Myocyte (in vitro differentiated cells): ENCODE data around the gene AGO3. TPM values are rescaled to one million over a fixed set of nuclear protein-coding genes. Genes with fewer than 3 reads are reported as not detected.

Source experiments
- DNase-seq: peaks from one replicate; pipeline ENCODE4 v3.0.0-alpha.2; 2012; ENCODE audit warnings: low read depth
- total RNA-seq: library from RNA; depleted of rRNA; stranded (reverse); fragments of >200 nt; gene quantifications from 2 replicates; pipeline ENCODE4 v1.2.3, GENCODE V29; 2014

AGO3 gene
- total RNA-seq, 1 donor from 2014 or later, result 12.8 TPM

DNA sequence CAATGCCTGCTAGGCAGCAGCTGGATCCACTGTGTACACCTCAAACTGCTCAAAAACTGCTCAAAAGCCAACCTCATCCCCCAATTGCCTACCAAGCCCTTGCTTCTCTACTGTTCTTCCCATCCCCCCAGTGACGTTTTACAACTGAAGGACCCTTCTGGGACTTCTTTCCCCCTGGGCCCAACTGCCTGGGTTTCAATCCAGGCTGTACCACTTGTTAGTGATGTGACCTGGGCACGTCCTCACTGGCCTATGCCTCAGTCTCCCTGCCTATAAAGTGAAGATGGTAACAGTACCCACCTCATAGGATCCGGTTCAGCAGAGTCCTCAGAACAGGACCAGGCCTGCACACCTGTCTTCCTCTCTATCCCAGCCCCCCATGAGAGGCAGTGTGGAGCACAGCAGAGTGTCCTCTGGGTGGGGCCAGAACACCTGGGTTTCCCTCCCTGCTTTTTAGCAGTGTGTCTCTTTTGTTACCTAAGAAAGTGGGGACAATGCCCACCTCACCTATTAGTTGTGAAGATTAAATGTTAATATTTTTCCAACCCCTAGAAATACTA, 151.1 kb downstream of the AGO3 start:
- DNase-seq, result no peak

DNA sequence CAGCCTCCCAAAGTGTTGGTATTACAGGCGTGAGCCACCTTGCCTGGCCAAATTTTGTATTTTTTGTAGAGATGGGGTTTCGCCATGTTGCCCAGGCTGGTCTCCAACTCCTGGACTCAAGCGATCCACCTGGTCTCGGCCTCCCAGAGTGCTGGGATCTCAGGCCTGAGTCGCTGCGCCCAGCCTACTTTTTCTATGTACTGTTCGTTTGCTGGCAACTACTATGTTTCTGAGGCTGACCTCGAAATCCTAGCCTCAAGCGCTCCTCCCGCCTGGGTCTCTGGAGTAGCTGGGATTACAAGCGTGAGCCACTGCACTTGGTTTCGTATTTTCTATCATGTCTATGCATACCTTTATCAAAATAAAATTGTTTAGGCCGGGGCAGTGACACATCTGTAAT, 152.3 kb downstream of the AGO3 start:
- no peak for DNase-seq

DNA sequence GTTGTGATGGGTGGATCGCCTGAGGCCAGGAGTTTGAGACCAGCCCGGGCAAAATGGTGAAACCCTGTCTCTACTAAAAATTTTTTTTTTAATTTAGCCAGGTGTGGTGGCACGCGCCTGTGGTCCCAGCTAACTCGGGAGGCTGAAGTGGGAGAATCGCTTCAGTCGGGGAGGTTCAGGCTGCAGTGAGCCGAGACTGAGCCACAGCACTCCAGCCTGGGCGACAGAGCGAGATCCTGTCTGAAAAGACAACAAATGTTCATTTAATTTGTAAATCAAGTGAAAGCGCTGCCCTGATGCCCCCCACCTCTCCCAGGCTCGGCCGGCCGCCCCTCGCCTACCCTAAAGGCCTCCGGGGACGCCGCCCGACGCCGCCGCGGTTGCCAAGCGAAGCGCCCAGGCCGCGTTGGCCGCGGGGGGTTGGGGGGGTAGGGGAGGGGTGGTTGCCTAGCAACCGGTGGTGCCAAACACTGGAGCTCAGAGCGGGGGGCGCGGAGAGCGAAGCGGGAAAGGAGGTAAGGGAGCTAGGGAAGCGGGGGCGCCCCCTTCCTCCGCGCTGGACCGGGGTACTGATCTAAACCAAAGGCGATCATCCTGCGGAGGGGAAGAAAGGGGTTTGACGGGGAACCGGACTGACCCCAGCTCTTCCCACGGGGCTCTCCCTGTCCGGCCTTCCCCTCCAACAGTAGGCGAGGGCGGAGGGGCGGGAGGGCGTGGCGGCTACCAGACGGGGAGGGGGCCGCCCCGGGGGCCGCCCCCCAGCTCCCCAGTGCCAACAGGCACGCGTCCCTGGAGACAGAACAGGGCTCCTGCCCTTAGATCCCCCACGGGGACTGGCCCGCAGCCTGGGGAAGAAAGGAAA, 153.0 kb downstream of the AGO3 start, which contains the start of gene TEKT2:
Gene TEKT2 (plus strand): TSS at position 460 of the 862 bp plus-strand sequence. CDS start 828 bp downstream, outside the sequence.
- no peak for DNase-seq

DNA sequence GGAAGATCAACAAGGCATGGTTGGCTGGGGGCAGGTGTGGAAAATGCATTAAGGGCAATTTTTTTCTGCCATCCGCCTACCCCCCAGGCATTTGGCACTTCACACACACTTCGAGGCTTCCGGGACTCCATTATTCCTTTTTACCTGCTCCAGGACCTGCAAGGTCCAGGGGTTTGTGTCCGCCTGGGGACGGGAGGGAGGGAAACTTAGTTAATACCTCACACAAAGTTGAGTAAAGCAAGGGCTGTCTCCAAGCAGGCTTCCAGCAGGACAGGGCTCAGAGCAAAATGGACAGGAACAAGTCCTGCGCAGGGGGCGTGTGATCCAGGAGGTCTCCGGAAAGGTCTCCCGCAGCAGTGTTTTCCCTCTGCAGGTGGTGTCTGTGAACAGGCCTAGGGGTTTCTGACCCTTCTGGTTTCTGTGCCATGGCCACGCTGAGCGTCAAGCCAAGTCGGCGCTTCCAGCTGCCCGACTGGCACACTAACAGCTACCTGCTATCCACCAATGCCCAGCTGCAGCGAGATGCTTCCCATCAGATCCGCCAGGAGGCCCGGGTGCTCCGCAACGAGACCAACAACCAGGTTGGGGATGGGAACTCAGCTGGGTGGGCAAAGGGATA, 153.7 kb downstream of the AGO3 start:
- no peak for DNase-seq

DNA sequence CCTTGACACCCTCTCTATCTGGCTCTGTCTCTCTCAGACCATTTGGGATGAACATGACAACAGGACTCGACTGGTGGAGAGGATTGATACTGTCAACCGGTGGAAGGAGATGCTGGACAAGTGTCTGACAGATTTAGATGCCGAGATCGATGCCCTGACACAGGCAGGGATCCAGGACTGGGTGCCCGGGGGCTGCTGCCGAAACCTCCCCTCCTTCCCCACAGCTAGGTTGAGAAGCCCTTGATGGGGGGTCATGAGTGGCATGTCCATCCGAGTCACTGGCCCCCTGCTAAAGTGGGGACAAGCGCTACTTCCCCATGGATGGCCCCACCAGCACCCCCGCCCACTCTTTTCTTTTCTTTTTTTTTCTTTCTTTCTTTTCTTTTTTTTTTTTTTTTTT, 154.2 kb downstream of the AGO3 start:
- DNase-seq, result no peak

DNA sequence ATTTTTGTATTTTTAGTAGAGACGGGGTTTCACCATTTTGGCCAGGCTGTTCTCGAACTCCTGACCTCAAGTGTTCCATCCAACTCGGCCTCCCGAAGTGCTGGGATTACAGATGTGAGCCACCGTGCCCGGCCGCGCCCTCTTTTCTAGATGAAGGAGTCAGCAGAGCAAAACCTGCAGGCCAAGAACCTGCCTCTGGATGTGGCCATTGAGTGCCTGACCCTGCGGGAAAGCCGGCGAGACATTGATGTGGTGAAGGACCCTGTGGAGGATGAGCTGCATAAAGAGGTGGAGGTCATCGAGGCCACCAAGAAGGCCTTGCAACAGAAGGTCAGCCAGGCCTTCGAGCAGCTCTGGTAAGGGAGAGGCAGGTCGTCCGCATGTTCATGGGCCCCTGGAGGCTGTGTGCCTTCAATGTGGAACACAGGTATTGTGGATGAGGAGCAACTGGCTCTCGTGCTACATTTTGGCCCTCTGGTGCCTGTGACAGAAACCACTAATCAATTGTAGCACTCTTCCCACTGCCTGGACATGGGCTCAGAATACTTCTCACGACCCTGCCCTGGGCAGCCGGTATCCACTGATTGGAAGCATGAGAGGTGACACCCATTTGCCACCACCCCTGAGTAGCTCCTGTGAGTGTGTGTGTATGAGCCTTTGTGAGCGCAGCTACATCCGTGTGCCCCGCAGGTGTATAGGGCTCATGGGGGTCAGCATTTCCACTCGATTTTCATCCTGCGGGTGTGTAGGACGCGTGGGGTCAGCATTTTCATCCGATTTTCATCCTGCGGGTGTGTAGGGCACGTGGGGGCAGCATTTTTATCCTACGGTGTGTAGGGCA, 155.0 kb downstream of the AGO3 start:
- no peak for DNase-seq

DNA sequence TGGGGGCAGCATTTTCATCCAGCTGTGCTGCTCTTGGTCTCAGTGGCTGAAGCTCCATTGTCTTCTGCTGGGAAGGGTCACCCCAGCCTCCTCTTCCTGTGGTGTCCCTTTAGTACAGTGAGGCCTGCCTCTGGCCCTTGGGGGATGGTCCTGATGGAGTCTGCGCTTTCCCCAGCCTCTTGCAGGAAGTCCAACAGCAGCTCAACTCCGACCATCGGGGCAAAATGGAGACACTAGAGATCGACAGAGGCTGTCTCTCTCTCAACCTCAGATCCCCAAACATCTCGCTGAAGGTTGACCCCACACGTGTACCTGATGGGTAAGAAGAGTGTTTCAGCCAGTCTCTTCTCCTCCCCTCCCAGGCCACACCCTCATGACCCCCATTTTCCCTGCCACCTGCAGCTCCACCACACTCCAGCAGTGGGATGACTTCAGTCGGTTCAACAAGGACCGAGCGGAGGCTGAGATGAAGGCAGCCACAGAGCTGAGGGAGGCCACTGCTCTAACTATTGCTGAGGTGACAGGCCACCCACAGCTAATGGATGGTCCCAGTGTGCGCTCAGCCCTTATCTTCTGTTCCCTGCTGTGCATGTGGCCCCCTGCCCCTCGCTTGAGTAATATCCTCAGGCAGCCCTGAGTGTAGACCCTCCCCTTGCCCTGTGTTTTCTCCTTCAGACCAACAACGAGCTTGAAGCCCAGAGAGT, 155.8 kb downstream of the AGO3 start:
- no peak for DNase-seq

DNA sequence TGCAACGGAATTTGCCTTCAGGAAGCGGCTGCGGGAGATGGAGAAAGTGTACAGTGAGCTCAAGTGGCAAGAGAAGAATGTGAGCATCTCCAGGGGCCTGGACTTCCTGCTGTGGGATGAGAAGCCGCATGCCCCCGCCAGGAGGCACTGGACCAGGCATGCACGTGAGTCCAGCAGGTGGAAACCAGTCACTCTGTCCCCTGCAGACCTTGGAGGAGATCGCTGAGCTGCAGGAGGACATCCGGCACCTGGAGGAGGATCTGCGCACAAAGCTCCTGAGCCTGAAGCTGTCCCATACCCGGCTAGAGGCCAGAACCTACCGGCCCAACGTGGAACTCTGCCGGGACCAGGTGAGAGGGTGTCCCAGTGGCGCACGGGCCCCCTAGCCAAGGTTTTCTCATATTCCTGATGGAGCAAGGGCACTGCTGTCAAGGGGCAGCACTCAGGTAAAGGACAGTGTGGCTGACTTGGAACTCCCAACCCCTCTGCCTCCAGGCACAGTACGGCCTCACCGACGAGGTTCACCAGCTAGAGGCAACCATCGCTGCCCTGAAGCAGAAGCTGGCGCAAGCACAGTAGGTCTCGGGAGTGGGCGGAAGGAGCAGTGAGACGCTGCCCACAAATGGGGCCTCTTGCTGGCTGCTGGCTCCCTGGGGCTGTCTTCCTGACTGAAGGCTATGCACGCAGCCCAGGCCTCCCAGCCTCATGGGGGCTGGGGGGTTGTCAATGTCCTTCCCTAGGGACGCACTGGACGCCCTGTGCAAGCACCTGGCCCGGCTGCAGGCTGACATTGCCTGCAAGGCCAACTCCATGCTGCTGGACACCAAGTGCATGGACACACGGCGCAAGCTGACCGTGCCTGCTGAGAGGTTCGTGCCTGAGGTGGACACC, 156.6 kb downstream of the AGO3 start:
- no peak for DNase-seq

DNA sequence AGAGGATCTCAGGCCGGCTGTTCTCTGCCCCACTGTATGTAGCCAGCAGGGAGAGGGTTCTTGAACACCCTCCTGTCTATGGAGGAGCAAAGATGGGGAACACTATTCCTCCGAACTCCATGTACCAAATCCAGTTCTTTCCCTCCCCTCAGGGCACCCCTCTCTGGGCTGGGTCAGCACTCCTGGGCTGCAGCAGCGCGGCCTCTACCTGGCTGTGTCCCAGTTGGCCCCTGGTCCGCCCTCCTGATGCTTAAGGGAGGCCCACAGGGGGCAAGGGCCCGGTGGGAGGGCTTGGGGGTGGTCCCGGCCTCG, 157.3 kb downstream of the AGO3 start:
- no peak for DNase-seq

DNA sequence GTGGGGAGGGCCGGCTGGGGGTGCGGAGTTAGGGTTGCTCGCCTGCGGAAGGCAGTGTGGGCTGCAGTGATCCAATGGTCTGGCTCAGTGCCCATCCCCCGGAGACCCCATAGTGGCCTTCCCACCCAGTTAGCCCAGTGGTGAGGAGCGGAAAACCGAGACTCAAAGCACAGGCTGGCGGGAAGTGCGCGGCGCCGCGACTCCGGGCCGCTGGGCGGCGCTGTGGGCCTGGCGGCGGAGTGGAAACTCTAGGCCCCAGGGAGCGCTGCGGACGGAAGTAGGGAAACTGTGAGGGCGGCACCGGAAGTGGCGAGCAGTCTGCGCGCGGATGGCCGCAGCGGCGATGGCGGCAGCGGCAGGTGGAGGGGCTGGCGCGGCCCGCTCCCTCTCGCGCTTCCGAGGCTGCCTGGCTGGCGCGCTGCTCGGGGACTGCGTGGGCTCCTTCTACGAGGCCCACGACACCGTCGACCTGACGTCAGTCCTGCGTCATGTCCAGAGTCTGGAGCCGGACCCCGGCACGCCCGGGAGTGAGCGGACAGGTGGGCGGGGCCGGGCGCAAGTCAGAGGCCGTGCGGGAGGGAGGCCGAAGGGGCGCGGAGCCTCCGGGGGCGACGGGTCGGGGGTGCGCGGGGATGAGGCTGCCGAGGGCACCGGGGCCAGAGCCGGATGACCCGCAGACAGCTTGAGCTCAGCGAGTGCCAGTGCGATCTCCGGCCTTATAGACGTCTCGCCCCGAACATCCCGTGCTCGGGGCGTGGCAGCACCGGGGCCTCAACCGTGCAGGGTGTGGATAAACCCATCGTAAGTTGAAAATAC, 157.9 kb downstream of the AGO3 start, which contains the start of gene ADPRS:
Gene ADPRS (plus strand): TSS at position 316 of the 816 bp plus-strand sequence. CDS start 13 bp downstream, at position 329.
- peak; percentile 88 for DNase-seq

DNA sequence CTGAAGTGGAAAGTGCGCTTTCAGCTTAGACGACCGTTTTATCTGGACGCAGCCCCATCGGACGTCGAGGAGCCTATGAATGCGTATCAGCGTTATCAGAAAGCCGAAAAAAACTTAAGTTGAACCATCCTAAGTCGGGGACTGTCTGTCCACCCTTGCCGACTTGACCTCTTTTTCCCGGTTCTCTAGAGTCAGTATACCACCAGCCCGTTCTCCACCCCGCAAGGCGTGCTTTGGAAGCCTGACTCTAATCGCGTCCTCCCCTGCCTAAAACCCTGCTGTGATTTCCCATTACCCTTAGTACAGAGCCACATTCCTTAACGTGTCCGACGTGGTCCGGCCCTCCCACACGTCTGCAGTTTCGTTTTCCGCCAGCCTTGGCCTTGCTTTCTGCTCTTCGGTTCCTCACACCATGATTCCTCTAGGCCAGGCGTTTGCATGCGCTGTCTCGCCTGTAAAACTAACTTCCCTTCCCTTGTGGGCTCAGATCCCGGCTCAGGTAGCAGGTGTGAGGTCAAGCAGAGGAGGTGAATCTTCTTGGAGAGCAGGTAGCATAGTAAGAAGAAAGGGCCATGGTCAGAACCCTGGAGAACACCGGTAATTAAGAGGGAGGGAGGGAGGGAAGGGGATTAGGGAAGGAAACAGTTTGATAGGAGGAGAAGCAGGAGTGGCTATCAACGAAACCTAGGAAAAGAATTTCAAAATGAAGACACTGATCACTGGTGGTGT, 158.7 kb downstream of the AGO3 start:
- DNase-seq, result peak; percentile 29

DNA sequence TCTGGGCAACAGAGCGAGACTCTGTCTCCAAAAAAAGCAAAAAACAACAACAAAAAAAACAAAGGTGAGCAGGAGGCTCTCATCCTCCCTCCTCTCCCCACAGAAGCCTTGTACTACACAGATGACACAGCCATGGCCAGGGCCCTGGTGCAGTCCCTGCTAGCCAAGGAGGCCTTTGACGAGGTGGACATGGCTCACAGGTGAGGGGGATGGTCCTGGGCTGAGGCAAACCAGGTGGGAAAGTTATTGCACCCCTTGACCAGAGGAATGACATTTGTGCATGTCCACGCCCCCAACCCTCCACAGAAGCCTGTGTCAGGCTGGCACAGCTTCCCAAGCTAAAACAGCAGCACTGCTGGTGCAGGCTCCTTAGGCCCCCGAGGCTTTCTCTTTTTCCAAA, 160.2 kb downstream of the AGO3 start:
- no peak for DNase-seq

DNA sequence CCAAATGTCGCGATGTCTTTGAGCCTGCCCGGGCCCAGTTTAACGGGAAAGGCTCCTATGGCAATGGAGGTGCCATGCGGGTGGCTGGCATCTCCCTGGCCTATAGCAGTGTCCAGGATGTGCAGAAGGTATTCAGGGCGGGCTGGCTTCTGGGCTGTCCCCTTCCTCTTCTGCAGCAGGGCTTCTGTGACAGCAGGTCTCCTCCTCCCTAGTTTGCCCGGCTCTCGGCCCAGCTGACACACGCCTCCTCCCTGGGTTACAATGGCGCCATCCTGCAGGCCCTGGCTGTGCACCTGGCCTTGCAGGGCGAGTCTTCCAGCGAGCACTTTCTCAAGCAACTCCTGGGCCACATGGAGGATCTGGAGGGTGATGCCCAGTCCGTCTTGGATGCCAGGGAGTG, 160.8 kb downstream of the AGO3 start:
- DNase-seq, result no peak

DNA sequence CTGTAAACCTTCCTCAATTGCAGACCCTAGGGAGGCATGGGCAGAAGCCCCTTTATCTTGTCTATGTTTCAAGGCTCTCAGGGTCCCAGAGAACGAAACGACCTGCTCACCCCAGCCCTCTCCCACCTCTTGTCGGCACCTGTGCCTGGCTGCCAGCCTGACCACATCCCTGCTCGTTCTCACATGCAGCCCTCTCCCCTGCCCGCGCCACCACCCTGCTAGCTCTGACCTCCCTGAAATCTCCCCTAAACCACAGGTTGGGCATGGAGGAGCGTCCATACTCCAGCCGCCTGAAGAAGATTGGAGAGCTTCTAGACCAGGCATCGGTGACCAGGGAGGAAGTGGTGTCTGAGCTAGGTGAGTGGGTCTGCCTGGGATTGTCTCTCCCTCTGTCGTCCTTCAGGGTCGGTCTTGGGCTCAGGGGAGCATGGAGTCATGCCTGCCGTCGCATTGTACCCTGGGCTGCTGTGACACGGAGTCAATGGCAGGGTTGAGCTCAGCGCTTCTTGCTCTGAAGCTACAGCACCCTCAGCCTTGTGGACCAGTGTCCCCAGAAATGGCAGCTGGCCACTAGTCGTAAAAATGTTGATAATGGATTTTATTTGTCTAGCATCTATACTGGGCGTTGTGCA, 161.4 kb downstream of the AGO3 start:
- DNase-seq, result no peak

DNA sequence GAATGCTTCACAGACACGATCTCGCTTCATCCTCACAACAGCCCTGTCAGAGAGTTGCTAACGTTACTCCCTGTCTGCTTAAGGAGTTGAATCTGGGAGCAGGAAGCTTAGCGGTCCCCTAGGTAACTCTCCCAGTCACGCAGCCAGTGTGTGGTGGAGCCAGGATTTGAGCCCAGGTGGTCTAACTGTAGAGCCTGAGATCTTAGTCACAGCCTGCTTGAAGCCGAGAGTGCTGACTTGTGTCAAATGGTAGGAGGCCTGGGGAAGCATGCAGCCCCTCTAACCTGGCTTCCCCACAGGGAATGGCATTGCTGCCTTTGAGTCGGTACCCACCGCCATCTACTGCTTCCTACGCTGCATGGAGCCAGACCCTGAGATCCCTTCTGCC, 161.9 kb downstream of the AGO3 start:
- no peak for DNase-seq

DNA sequence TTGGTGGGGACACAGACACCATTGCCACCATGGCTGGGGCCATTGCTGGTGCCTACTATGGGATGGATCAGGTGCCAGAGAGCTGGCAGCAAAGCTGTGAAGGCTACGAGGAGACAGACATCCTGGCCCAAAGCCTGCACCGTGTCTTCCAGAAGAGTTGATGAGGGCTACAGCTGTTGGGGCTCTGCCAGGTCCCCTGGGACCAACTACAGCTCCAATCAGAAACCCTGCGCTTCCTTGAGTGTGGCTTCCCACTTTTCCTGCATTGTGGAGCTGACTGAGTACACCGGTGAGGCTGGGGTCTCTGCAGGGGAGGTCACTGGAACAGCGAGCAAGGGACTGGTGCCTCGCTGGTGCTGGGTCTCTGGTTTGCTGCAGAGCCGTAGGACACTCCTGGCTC, 162.3 kb downstream of the AGO3 start:
- no peak for DNase-seq

DNA sequence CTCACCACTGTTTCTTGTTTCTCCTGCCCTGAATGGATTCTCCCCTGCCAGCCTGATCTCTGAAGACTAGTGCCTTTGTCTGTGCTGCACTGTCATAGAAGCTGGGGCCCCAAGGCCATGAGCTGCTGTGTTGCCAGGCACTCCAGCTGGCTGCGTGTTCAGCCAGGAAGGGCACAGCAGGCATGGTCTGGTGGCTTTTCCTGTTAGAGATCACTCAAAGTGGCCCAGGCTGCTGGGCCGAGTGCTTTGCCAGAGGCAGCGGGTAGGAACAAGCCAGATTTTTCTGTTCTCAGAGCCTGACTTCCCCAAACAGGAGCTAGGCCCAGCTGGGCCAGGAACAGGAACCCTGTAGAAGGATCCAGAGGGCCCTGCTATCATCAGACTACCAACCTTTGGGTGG, 163.0 kb downstream of the AGO3 start:
- DNase-seq, result no peak

DNA sequence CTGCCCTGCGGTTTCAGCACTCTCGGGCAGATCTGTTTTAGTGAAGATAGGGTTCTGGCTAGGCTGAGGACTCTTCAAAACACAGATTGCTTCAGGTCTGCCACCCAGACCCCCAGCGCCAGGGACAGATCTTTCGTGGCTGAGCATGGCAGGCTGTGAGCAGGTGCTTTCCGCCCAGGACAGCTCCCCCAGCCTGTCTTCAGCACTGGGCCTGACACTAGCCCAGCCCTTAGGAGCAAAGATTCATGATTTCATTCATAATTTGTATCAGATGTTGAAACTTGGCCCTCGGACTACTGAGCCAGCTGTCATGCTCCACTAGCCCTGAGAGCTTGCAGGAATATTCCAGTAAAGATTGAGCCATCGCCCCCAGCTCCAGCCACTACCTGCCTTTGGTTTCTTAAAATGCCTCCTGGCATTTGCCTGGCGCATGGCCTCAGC, 163.7 kb downstream of the AGO3 start:
- DNase-seq, result no peak
